ENCODE measurements around the gene PCARE.
A peak's percentile ranks its signal among the peaks of the same experiment; 100 is the strongest.

Gene PCARE

DNA sequence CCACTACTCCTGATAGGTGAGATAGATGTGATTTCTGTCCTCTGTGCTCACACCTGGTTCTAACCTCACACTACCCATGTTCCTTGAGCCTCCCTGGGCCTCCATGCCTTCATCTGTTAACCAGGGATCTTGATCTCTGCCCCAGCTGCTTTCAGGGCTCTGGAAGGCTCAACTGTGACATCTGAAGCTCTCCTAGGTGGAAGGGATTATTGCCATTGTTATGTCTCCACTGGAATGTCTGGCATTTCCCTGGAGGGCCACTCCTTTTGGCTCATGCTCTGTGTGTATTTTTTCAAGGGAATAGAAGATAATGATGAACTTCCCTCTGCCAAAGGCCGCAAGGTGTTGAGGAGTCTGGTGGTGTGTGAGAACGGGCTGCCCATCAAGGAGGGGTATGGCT, 41.2 kb downstream of the PCARE start:
- DNase-seq, result no peak

- DNase-seq, result no peak
These were observed 42.1 kb downstream of the PCARE start for GRCh38 chr2:29032189-29032588.

DNA sequence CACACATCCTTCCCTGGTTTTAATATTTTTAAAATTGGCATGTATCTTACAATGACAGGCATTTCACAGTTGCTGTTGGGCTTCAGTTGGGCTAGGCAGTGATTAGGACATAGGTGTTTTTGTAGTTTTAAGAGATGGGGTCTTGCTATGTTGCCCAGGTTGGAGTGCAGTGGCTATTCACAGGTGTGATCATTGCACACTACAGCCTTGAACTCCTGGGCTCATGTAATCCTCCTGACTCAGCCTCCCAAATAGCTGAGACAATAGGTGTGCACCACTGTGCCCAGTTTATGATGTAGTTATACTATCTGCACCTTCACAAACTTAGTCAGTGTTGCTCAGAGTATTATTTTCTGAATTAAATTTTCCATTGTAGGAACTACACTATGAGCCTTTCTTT, 43.3 kb downstream of the PCARE start:
- DNase-seq, result no peak

DNA sequence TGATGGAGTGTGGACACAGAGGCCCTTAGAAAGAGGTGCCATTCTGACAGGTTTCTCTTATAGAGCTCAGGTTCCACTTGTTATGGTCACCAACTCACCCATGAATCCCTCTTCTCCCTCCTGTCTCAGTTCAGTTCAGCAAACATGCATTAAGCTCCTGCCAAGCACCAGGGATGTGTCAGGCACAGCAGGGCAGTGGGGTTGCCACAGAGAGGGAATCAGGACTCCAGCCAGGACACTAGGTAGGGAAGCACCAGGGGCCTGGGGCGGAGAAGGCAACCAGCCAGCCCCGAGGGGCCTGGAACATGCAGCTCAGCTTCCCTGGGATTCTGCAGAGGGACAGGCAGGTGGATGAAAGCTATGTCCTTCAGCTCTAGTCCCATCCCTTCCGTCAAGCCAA, 48.6 kb downstream of the PCARE start:
- no peak for DNase-seq

DNA sequence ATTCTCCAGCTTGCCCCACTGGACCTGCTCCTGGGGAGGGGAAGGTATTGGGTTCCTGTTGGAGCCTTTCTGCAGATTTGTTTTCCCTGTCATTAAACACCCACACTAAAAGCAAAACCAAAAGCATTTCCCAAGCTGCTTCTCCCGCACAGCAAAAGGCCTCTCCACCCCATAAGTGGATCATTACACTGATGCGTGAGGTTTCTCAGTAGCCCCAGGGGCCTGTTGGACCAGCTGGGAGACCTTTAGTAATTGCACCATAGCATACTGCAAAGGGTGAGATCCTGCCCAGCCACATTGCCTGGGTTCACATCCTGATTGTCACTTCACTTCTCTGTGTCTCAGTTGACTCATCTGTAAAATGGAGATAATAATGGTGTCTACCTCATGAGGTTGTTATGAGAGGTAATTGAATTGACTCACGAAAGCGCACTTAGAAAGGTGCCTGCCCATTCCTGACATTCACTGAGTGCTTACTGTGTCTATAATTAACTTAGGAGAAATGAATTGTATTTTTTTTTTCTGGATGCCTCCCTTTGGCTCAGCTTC, 49.4 kb downstream of the PCARE start:
- DNase-seq, result no peak

- DNase-seq, result no peak
These were observed 51.1 kb downstream of the PCARE start for GRCh38 chr2:29023188-29023587.

DNA sequence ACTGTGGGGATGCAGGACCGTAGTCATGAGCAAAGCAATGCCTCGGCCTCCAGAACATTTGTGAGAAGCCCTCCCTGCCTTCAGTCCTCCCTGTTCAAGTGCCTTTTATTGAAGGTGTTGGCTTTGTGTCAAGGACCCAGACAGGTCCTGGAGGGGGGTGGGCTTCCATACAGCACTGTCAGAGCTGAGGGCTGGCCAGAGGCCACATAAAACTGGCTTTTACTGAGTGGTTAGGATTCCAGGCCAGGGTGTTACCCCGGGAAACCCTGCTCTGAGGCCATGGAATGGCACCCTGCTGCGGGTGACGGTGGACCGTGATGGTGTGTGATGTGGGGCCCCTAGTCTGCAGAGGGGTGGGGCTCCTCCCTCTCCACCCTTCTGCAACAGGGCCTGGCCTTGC, 51.6 kb downstream of the PCARE start:
- no peak for DNase-seq

- no peak for DNase-seq
These were observed 52.4 kb downstream of the PCARE start for GRCh38 chr2:29021886-29022285.

DNA sequence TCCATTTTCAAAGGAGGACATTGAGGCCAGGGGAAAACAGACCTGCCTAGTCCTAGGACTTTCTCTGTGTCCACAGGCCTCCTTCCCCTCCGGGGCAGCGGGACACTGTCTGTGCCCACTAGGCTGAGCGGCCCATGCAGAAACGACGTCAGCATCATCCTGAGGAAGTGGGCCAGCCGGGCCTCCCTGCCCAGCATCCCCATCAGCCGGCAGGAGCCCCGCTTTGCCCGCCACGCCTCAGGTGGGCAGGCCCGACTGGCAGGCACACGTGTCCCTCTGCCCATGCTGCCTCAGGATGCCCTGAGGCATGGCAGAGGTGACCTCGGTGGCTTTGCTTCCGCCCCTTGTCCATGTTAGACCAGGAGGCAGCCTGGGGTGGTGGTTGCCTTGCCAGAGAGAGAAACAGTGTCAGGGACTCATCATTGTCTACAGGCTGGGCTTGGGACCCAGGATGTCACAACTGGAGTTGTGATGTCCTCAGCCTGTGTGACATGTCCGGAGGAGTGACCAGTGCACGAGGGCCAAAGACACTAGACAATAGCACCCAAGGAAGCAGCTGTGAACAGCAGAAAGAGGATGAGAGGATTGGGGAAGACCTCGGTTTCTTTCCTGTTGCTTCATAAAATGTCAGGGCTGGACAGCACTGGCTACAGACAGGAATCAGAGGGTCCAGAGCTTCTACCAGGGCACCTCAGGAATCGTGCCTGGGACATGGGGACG, 56.4 kb downstream of the PCARE start:
- DNase-seq, result no peak

DNA sequence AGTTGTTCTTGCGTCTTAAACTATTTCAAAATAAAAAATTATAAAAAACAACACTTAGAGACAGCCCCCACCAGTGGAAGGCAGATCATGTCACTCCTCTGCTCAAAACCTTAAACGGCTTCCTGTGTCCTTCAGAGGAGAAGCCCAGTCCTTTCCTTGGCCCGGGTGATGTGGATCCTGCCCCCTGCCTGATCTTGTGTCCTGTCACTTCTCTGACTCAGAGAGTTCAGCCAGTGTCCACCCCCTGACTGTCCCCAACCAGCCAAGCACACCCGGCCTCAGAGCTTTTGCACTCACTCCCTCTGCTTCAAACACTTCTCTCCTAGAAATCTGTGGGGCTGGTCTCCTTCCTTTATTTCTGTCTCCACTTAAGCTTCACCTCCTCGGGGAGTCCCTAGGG, 57.8 kb downstream of the PCARE start:
- DNase-seq, result no peak

DNA sequence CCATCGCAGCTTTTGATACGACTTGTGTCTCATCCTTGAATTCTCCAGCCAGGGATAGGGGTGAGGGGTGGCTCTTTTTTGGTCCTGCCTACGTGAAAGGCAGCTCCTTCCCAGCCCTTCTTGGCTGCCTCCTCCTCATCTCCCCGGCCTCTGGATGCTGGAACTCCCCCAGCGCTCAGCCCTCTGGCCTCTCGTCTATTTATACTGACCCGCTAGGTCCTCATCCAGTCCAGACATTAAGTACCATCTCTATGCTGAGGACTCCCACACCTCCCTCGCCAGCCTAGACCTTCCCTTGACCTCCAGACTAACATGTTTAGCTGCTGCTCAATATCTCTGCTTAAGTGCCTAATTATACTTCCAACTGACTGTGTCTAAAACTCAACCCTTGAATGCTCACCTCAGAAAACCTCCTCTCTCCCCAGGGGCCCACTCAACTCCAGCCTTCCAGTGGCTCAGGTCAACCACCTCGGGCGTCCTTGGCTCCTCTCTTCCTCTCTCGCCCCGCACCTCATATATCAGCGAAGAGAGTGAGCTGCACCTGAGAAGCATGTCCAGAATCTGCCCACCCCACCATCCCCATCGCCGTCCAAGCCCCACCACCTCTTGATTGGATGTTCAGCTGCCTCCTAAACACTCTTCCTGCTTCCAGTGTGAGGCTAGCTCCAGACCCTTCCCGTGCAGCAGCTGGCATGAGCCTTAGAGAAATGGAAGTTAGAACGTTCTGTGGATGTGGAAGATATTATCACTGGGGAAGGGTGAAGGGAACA, 58.4 kb downstream of the PCARE start:
- DNase-seq, result no peak

GRCh38 chr2:29014811-29015421, 59.4 kb downstream of the PCARE start:
- peak; percentile 56 to 61 for DNase-seq

DNA sequence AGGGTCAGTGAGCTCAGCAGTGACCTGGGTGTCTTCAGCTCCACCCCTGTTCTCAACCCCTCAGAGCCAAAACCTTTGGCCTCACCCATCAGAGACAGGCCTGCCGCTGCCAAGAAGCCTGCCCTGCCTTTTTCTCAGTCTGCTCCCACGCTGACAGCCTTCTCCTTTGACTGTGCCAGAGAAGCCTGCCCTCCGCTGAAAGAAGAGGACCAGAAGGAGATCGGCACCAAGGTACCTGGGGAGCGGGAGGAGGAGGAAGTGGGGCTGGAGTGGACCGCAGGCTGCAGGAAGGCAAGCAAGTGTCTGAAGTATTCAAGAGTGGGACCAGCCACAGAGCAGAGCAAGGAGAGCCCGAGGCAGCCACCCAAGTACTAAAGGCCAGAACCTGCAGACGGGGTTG, 60.0 kb downstream of the PCARE start:
- DNase-seq, result peak; percentile 16 to 39

GRCh38 chr2:29013057-29013780, 61.1 kb downstream of the PCARE start:
- no peak for DNase-seq

DNA sequence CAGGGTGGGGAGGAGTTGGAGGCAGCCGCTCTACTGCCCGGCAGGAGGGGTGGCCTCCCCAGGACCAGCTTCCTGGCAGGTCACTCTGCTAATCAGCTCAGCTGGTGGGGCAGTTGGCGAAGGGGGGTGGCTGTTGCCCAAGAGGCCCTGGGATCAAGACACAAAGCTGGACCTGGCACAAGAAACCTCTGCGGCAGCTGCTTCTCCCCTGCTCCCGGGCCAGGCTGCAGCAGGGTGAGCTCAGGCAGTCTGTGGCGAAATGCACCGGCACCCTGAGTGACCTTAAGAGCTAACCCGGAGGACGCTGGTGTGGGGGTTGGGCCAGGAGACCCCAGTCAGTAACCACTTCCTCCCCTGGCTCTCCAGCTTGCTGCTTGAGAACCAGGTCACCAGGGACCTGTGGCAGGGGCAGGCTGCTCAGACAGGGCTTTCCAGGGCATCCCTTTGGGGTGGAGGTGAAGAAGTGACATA, 62.1 kb downstream of the PCARE start:
- no peak for DNase-seq

Data from stimulated activated CD4-positive, alpha-beta T cell treated with anti-CD3 and anti-CD28 coated beads, Interleukin-2, amount 100 ng/mL, for 48 hours (primary cell).